GM12801 (cell line): Measurements from ENCODE around the gene AP1B1.

Experiments
- CTCF ChIP-seq: IDR thresholded peaks from one replicate; pipeline ENCODE4 v1.5.1; 2011; ENCODE audit warnings: control low read depth; ENCODE audit not compliant: insufficient read length; ENCODE audit errors: extremely low read depth

The AP1B1 gene

DNA sequence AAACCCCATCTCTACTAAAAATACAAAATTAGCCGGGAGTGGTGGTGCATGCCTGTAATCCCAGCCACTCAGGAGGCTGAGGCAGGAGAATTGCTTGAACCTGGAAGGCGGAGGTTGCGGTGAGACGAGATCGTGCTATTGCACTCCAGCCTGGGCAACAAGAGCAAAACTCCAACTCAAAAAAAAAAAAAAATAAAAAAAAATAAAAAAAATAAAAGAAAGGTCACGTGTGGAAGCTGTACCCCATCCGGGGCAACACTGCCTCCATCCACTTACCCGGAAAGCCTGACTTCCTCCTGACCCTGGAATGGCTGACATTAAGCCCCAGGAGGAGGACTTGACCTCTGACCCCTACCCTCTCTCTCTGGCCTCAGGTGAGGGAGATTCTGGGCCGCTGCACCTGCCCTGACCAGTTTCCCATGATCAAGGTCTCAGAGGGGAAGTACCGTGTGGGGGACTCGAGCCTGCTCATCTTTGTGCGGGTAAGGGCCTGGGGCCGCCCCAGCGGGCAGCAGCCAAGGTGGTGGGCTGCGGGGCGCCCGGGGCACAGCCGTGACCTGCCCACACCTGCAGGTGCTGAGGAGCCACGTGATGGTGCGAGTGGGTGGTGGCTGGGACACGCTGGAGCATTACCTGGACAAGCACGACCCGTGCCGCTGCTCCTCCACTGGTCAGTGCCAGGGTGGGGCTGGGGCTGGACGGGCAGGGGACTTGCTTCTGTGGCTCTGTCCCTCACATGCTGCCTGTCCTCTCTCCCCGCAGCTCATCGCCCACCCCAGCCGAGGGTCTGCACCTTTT, 78.1 kb downstream of the AP1B1 start:
- no peak for TF ChIP-seq CTCF

DNA sequence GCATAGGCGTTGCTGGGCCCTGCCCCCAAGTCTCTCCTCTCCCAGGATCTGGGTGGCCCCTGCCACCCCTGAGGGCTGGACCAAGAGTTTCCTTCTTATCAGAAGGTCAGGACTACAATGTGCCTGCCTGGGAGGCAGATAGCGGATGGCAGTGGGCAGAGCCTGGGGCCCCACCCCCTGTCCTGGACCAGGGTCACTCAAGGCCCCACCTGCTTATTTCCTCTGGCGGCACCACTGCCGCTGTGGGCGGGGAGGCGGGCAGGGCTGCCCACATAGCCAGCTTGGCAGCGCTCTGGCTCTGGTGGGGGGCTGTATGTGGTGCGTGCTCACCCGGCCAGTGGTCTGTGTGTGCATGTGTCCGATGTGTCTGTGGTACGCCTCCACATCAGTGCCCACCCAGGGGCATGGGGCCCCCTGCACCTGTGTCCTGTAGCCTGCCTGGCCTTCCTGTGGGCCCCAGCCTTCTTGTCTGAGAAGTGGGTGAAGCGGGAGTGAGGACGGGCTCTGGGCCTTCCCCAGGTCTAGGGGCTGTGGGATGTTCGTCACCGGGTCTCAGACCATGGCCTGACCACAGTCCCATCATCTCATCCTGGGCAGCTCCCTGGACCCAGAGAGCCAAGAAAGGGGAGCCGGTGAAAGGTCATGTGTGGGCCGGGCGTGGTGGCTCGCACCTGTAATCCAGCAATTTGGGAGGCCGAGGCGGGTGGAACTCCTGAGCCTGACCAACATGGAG, 78.9 kb downstream of the AP1B1 start:
- no peak for TF ChIP-seq CTCF

GRCh38 chr22:29308791-29309262, 79.5 kb downstream of the AP1B1 start:
- no peak for TF ChIP-seq CTCF

GRCh38 chr22:29308148-29308790, 80.1 kb downstream of the AP1B1 start:
- TF ChIP-seq CTCF: no peak

DNA sequence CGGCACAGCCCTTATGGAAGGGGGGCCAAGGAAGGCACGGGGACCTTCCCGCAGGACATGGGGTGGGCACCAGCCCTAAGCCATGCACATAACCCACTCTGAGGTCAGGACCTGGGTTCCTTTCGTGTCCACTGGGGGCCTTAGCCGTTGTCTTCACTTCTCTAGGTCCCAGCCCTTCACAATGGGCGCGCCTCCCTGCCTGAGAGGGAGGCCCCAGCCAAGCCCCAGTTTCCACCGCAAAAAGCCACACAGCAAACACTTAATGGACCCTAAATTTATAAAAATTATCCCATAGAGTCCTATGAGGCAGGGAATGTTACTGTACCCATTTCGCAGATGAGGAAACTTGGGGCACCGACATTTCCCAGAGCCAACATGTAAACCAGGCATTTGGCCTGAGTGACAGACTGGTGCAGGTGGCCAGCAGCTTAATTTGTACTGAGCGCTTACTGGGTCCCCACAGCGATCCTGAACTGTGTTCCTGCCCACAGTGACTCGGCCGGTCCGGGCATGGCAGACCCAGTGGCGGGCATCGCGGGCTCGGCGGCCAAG, 80.7 kb downstream of the AP1B1 start:
- no peak for TF ChIP-seq CTCF

GRCh38 chr22:29306835-29307595, 81.4 kb downstream of the AP1B1 start:
- no peak for TF ChIP-seq CTCF
